ENCODE results near the gene LY6G5B.

The LY6G5B gene

GRCh38 chr6:31633447-31633846, 36.3 kb upstream of the LY6G5B start:
- no peak for TF ChIP-seq CTCF (IDR thresholded peaks at IDR 0.05; ENCODE audit: low read depth, low read length)
- H3K4me3 ChIP-seq (ENCODE audit: low read depth, low read length): no peak overlapping the region

GRCh38 chr6:31634131-31634530, 35.6 kb upstream of the LY6G5B start:
- TF ChIP-seq CTCF (IDR thresholded peaks at IDR 0.05; ENCODE audit: low read depth, low read length): no peak

GRCh38 chr6:31634969-31635575, 34.7 kb upstream of the LY6G5B start:
- no peak for TF ChIP-seq CTCF (IDR thresholded peaks at IDR 0.05; ENCODE audit: low read depth, low read length)

More at GRCh38 chr6:31634131-31634530, 35.6 kb upstream of the LY6G5B start:
- no peak overlapping the region for H3K4me3 ChIP-seq (ENCODE audit: low read depth, low read length)

GRCh38 chr6:31636698-31637596, 32.8 kb upstream of the LY6G5B start:
- no peak overlapping the region for H3K4me3 ChIP-seq (ENCODE audit: low read depth, low read length)
- TF ChIP-seq CTCF (IDR thresholded peaks at IDR 0.05; ENCODE audit: low read depth, low read length): no peak

More at GRCh38 chr6:31634969-31635575, 34.7 kb upstream of the LY6G5B start:
- H3K4me3 ChIP-seq (ENCODE audit: low read depth, low read length): no peak overlapping the region

GRCh38 chr6:31639043-31639442, 30.7 kb upstream of the LY6G5B start:
- TF ChIP-seq CTCF (IDR thresholded peaks at IDR 0.05; ENCODE audit: low read depth, low read length): no peak
- H3K4me3 ChIP-seq (ENCODE audit: low read depth, low read length): no peak overlapping the region

- H3K4me3 ChIP-seq (ENCODE audit: low read depth, low read length): no peak overlapping the region
Observed at GRCh38 chr6:31639449-31639861, 30.3 kb upstream of the LY6G5B start.

More at GRCh38 chr6:31639449-31639861, 30.3 kb upstream of the LY6G5B start:
- no peak for TF ChIP-seq CTCF (IDR thresholded peaks at IDR 0.05; ENCODE audit: low read depth, low read length)

All from WI38 (cell line).